Measurements from ENCODE around the gene PMEPA1.

The PMEPA1 gene

DNA sequence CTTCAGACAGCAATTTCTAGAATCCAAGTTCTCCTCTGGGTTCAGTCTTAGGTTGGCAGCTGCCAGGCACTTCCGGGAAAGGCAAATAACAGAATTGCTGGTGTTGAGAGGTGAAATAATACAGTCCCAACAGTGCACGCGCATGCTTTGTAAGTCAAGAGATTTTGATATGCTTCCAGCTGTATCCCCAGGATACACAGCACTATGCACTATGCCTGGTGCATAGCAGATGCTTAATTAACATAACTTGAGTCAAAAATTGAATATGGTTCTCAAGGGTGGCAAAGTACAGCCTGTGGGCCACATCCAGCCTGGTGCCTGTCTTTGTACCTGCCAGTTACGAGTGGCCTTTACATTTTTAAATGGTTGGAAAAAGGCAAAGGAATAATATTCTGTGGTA lies 18.9 kb upstream of the PMEPA1 start:
- H2AFZ ChIP-seq (ENCODE audit: low read depth, low read length) = no peak overlapping the region
- H3K27me3 ChIP-seq (ENCODE audit: low read depth, low read length) = peaks cover 23% of the 10 kb centered on the region
- H3K9me3 ChIP-seq (ENCODE audit: insufficient read depth, low read length) = 0 out of 2 replicates have a peak, but pooled peaks cover 3% of the 10 kb centered on the region
- peaks cover 6% of the 10 kb centered on the region for H3K36me3 ChIP-seq (replicated peaks; ENCODE audit: low read depth, low read length)
- H3K79me2 ChIP-seq (ENCODE audit: low read length) = no peaks in the 10 kb centered on the region
- no peak overlapping the region for H3K9ac ChIP-seq (ENCODE audit: low read length)
- no peaks in the 10 kb centered on the region for H4K20me1 ChIP-seq (ENCODE audit: insufficient read depth, low read length)
- H3K4me2 ChIP-seq (ENCODE audit: low read length) = peak overlapping the region; percentile 38
- peaks cover 20% of the 10 kb centered on the region for H3K4me1 ChIP-seq (ENCODE audit: low read length)
- no peak for TF ChIP-seq EZH2phosphoT487 (IDR thresholded peaks at IDR 0.05; ENCODE audit: low read depth)
- TF ChIP-seq, protein P1, sequence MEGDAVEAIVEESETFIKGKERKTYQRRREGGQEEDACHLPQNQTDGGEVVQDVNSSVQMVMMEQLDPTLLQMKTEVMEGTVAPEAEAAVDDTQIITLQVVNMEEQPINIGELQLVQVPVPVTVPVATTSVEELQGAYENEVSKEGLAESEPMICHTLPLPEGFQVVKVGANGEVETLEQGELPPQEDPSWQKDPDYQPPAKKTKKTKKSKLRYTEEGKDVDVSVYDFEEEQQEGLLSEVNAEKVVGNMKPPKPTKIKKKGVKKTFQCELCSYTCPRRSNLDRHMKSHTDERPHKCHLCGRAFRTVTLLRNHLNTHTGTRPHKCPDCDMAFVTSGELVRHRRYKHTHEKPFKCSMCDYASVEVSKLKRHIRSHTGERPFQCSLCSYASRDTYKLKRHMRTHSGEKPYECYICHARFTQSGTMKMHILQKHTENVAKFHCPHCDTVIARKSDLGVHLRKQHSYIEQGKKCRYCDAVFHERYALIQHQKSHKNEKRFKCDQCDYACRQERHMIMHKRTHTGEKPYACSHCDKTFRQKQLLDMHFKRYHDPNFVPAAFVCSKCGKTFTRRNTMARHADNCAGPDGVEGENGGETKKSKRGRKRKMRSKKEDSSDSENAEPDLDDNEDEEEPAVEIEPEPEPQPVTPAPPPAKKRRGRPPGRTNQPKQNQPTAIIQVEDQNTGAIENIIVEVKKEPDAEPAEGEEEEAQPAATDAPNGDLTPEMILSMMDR (IDR thresholded peaks at IDR 0.05; ENCODE audit: low read depth, low read length) = no peak
- H3K4me3 ChIP-seq (ENCODE audit: low read length) = peak overlapping the region; percentile 12; the same call in 1 of the 2 replicates
- peak overlapping the region; percentile 33; the same call in 1 of the 2 replicates for H3K27ac ChIP-seq (ENCODE audit: low read length)

DNA sequence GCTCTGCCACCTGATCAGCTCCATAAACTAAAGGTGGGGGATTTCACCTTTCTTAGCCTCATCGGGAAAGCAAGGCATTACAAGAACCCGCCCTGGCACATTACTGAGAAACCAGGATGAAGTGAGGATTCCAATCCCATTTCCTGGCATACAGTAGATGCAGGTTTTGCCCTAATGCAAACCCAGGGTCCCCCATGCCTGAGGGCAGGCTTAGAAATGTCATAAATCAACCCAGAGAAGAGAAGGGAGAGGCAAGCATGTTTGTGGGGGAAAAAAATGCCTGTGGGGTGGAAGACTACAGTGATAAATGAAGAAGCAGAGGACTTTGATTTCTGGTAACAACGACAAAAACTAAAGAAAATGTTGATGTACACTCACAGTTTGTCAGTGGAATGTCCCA lies 18.0 kb upstream of the PMEPA1 start:
- peak overlapping the region; percentile 3; the same call in 1 of the 2 replicates for H3K9ac ChIP-seq (ENCODE audit: low read length)
- no peaks in the 10 kb centered on the region for H4K20me1 ChIP-seq (ENCODE audit: insufficient read depth, low read length)
- H3K4me3 ChIP-seq (ENCODE audit: low read length) = peak overlapping the region; percentile 12; the same call in 1 of the 2 replicates
- no peak overlapping the region for H2AFZ ChIP-seq (ENCODE audit: low read depth, low read length)
- H3K79me2 ChIP-seq (ENCODE audit: low read length) = no peaks in the 10 kb centered on the region
- peak overlapping the region; percentile 38 for H3K4me2 ChIP-seq (ENCODE audit: low read length)
- no peak for TF ChIP-seq EZH2phosphoT487 (IDR thresholded peaks at IDR 0.05; ENCODE audit: low read depth)
- TF ChIP-seq, protein P1 (IDR thresholded peaks at IDR 0.05; ENCODE audit: low read depth, low read length) = no peak
- peaks cover 6% of the 10 kb centered on the region for H3K36me3 ChIP-seq (replicated peaks; ENCODE audit: low read depth, low read length)
- 0 out of 2 replicates have a peak, but pooled peaks cover 3% of the 10 kb centered on the region for H3K9me3 ChIP-seq (ENCODE audit: insufficient read depth, low read length)
- peaks cover 32% of the 10 kb centered on the region for H3K27me3 ChIP-seq (ENCODE audit: low read depth, low read length)
- peak overlapping the region; percentile 10; the same call in 1 of the 2 replicates for H3K27ac ChIP-seq (ENCODE audit: low read length)
- peaks cover 20% of the 10 kb centered on the region for H3K4me1 ChIP-seq (ENCODE audit: low read length)

DNA sequence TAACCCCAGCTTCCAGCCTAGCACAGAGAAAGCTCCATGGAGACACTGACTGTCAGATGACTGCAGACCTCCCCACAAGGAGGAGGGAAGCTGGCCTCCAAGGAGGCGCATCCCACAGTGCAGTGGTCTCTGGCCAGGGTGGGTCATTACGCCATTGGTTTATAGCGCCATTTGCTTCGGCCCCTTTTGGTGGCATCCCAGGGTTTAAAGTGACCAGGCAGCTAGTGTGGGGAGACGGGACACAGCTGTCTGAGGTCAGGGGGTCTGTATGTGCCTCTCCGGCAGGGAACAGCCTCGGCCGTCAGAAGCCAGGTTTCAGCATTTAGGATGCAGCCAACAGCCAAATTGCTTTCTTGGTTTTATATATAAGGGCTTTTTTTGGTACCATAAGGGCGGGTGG lies 15.8 kb upstream of the PMEPA1 start:
- peaks cover 50% of the 10 kb centered on the region for H3K27me3 ChIP-seq (ENCODE audit: low read depth, low read length)
- H4K20me1 ChIP-seq (ENCODE audit: insufficient read depth, low read length) = no peaks in the 10 kb centered on the region
- no peak for TF ChIP-seq EZH2phosphoT487 (IDR thresholded peaks at IDR 0.05; ENCODE audit: low read depth)
- TF ChIP-seq, protein P1 (IDR thresholded peaks at IDR 0.05; ENCODE audit: low read depth, low read length) = no peak

DNA sequence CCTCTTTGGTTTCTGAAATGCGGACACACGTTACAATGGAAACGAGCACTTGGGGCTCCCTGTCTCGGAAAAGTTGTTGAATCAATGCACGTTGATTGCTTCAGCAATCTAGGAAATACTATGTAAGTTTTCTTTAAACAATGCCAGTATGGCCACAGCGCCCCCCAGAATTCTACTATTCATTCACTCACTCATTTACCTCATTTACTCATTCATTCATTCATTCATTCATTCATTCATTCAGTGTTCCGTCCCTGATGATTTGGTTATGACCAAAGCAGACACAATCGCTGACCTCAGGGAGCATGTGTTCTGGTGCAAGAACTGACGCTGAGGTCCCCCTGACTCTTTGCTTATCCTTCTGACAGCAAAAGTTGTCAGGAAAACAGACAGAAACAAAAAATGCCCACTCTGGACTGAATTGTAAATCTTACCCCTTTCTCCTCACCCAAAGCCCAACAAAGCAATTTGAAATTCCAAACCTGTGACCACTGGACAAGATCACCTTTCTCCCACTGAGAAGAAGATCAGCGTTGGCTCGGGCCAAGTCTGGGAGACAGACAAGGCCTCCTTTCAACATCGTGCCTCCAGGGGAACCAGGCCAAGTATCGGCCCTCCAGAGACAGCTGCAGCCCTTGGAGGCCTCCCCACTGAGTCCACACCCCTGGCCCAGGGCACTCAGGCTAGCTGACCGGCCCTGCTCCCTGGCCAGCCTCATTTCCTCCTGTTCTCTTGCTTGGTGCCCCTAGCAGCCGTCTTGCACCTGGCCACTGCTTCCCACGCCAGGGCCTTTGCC lies 15.0 kb upstream of the PMEPA1 start:
- TF ChIP-seq EZH2phosphoT487 (IDR thresholded peaks at IDR 0.05; ENCODE audit: low read depth) = no peak
- TF ChIP-seq, protein P1 (IDR thresholded peaks at IDR 0.05; ENCODE audit: low read depth, low read length) = 0 out of 2 replicates have a peak, but pooled peaks have one; percentile 3
- Histone ChIP-seq H2AFZ (ENCODE audit: low read depth, low read length) (no peak overlapping the region), H3K9me3 (ENCODE audit: insufficient read depth, low read length) (0 out of 2 replicates have a peak, but pooled peaks cover 3% of the 10 kb centered on the region), H3K79me2 (ENCODE audit: low read length) (no peaks in the 10 kb centered on the region), H3K4me1 (ENCODE audit: low read length) (peaks cover 20% of the 10 kb centered on the region), H3K27me3 (ENCODE audit: low read depth, low read length) (peaks cover 55% of the 10 kb centered on the region), H3K4me2 (ENCODE audit: low read length) (no peak overlapping the region), H3K4me3 (ENCODE audit: low read length) (no peak overlapping the region), H3K36me3 (replicated peaks; ENCODE audit: low read depth, low read length) (peaks cover 4% of the 10 kb centered on the region), H3K9ac (ENCODE audit: low read length) (no peak overlapping the region), H4K20me1 (ENCODE audit: insufficient read depth, low read length) (no peaks in the 10 kb centered on the region), H3K27ac (ENCODE audit: low read length) (no peak overlapping the region)

More for the DNA sequence above, 15.8 kb upstream of the PMEPA1 start:
- H3K79me2 ChIP-seq (ENCODE audit: low read length) = no peaks in the 10 kb centered on the region
- H3K9me3 ChIP-seq (ENCODE audit: insufficient read depth, low read length) = 0 out of 2 replicates have a peak, but pooled peaks cover 3% of the 10 kb centered on the region
- peaks cover 6% of the 10 kb centered on the region for H3K36me3 ChIP-seq (replicated peaks; ENCODE audit: low read depth, low read length)
- H2AFZ ChIP-seq (ENCODE audit: low read depth, low read length) = no peak overlapping the region
- H3K9ac ChIP-seq (ENCODE audit: low read length) = no peak overlapping the region
- H3K4me1 ChIP-seq (ENCODE audit: low read length) = peaks cover 20% of the 10 kb centered on the region
- no peak overlapping the region for H3K27ac ChIP-seq (ENCODE audit: low read length)
- H3K4me3 ChIP-seq (ENCODE audit: low read length) = no peak overlapping the region
- no peak overlapping the region for H3K4me2 ChIP-seq (ENCODE audit: low read length)

All from OCI-LY3 (cell line).